ENCODE measurements around the gene CXCR1. TPM values are rescaled to one million over a fixed set of nuclear protein-coding genes. Genes with fewer than 3 reads are reported as not detected.

CXCR1 gene
- not detected for total RNA-seq
- under 1 TPM in 1 of 3 donors, not detected in 2; 0.39 TPM for polyA plus RNA-seq
- total RNA-seq: 0 to 0.08 (median 0) reads per million in 6 experiments

DNA sequence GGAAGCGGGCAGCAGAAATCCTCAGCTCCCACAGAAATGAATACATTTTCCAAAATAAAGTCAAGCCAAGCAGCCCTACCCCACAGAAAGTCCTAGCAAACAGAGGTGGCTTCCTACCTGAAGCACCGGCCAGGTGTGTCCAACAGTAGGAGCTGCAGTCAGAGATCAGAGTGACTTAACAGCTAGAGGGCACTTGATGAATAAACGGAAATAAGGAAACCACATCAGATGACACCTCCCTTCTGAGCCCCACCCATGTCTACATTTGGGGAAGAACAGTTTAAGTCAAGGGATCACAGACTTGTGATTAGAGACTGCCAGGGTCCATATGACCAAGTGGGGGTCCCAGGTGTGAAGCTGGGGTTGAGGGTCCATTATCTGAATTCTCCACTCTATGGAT lies at the start of gene CXCR1:
TSS of gene CXCR1 (minus strand) at position 172 of the 400 bp plus-strand sequence. CDS start 1,751 bp downstream, outside the sequence.
- H3K36me3 Mint-ChIP-seq: no peaks in the 10 kb centered on the region
- H3K27me3 Mint-ChIP-seq: peaks cover 0 to 3% (median 0%) of the 10 kb centered on the region in 5 donors

DNA sequence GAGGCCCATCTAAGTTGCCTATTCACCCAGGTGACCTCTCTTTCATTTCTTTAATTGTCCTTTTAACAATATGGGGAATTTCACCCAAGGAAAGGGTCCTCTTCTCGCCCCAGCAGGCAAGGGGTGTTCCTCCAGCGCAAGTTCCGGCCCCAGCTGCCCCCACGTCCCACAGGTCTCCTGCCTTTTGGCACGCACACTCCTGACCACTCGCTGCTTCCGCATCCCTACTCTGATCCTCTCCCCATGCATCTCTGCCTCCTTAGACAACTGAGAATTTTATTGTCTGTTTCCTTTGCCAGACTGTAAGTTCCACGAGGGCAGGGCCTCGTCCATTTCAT lies 49.5 kb upstream of the CXCR1 start:
- Mint-ChIP-seq H3K36me3 (peaks cover 5 to 22% (median 5%) of the 10 kb centered on the region in 3 donors), H3K9me3 (no peaks in the 10 kb centered on the region), H3K4me1 (peaks cover 21 to 43% (median 38%) of the 10 kb centered on the region in 4 donors), H3K27ac (peak overlapping the region; percentile 95 to 100 (median 97)), H3K4me3 (peak overlapping the region; percentile 90 to 99 (median 94)), H3K27me3 (no peaks in the 10 kb centered on the region)
- ATAC-seq (no peak), DNase-seq (no peak)
- POLR2A ChIA-PET: interaction anchor here (0.6 to 3.8 kb wide), 15 partner anchors 9 to 1171 kb away, joined by 3 to 21 read pairs (median 3); partner anchors contain the start of genes AAMP, BCS1L, DNPEP and PNKD

More for the DNA sequence above, at the start of gene CXCR1:
- Mint-ChIP-seq H3K9me3 (no peaks in the 10 kb centered on the region), H3K27ac (peak within 1 kb of the TSS in 7 of 10 donors; percentile 8 to 72 (median 63)), H3K4me3 (peak within 1 kb of the TSS in 9 of 10 donors; percentile 37 to 82 (median 71)), H3K4me1 (peaks cover 11 to 36% (median 31%) of the 10 kb centered on the region in 4 donors)
- DNase-seq (peak in 9 of 10 donors; percentile 14 to 69 (median 33)), ATAC-seq (peak; percentile 92 to 95)
- POLR2A ChIA-PET: interaction anchor here (1.0 kb wide), 1 partner anchor 50 kb away, joined by 3 read pairs; the partner anchor contains the start of gene ARPC2

DNA sequence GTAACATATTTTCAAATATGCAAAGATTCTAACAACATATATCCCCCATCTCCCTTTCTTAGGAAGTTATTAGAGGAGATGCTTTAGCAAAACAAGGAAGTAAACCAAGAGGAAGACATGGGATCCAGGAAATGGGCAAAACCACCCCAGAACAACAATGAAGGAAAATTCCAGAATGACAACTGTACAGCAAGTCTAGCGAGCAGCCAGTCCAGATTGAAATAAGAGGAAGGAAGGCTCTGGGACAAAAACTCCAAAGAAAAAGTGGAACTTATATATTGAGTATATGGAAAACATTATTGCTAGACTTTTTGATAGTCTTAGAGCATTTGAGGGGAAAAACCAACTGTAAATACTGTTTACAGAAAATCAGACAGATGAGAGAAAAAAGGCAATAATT lies 47.4 kb upstream of the CXCR1 start:
- peaks cover 11 to 24% (median 16%) of the 10 kb centered on the region in 4 donors for H3K4me1 Mint-ChIP-seq
- peak overlapping the region in 1 of 10 donors; percentile 61 for H3K27ac Mint-ChIP-seq
- H3K9me3 Mint-ChIP-seq: peaks cover 0 to 9% (median 7%) of the 10 kb centered on the region in 9 donors
- no peak for ATAC-seq
- peaks cover 4 to 13% (median 7%) of the 10 kb centered on the region in 3 donors for H3K36me3 Mint-ChIP-seq
- peaks cover 0 to 3% (median 0%) of the 10 kb centered on the region in 5 donors for H3K27me3 Mint-ChIP-seq
- no peak overlapping the region for H3K4me3 Mint-ChIP-seq
- DNase-seq: no peak
- POLR2A ChIA-PET: no interaction called here

DNA sequence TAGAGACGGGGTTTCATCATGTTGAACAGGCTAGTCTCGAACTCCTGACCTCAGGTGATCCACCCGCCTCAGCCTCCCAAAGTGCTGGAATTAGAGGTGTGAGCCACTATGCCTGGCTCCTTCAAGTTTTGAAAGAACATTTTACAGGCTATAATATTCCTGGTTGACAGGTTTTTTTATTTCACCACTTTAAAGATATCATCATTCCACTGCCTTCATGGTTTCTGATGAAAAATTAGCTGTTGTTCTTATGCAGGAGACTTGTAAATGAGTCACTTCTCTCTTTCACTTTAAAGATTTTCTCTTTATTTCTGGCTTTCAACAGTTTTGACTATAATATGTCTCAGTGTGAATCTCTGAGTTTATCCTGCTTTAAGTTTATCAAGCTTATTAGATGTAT lies 42.3 kb upstream of the CXCR1 start:
- Mint-ChIP-seq H3K27ac (no peak overlapping the region), H3K36me3 (peaks cover 0 to 9% (median 8%) of the 10 kb centered on the region in 3 donors), H3K4me1 (peaks cover 0 to 2% (median 0%) of the 10 kb centered on the region in 4 donors), H3K27me3 (peaks cover 0 to 3% (median 0%) of the 10 kb centered on the region in 5 donors), H3K4me3 (no peak overlapping the region), H3K9me3 (peaks cover 0 to 12% (median 7%) of the 10 kb centered on the region in 9 donors)
- ATAC-seq (no peak), DNase-seq (no peak)
- POLR2A ChIA-PET: interaction anchor here (0.5 kb wide), 1 partner anchor 1417 kb away, joined by 3 read pairs; no protein-coding TSS in a partner anchor

DNA sequence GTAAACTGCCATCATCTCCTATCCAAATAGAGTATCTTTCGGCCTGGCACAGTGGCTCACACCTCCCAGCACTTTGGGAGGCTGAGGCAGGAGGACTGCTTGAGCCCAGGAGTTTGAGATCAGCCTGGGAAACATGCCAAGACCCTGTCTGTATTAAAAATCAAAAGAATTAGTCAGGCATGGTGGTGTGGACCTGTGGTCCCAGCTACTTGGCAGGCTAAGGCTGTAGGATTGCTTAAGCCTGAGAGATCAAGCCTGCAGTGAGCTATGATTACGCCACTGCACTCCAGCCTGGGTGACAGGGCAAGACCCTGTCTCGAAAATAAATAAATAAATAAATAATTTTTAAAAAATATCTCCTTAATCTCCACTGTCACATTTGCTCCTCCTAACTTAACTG lies 35.5 kb upstream of the CXCR1 start:
- H3K36me3 Mint-ChIP-seq: no peaks in the 10 kb centered on the region
- no peak overlapping the region for H3K4me3 Mint-ChIP-seq
- no peaks in the 10 kb centered on the region for H3K9me3 Mint-ChIP-seq
- no peaks in the 10 kb centered on the region for H3K4me1 Mint-ChIP-seq
- POLR2A ChIA-PET: no interaction called here
- no peak for ATAC-seq
- H3K27me3 Mint-ChIP-seq: peaks cover 0 to 10% (median 0%) of the 10 kb centered on the region in 5 donors
- no peak for DNase-seq
- H3K27ac Mint-ChIP-seq: no peak overlapping the region

DNA sequence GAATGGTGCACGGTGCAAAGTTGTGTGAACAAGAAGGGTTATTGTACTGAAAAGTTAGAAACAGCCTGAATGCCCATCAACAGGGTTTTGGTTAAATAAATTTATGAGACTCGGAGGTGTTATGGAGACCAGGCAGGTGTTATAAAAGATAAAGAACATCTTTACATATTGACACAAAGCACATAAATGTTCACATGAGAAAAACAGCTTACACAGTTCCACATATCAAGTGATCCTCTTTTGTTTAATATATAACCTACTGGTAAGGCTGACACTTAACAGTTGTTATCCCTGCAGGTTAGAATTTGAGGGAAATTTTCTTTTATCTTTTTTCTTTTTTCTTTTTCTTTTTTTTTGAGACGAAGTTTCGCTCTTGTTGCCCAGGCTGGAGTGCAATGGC lies 30.2 kb upstream of the CXCR1 start:
- peaks cover 0 to 10% (median 3%) of the 10 kb centered on the region in 5 donors for H3K27me3 Mint-ChIP-seq
- H3K9me3 Mint-ChIP-seq: no peaks in the 10 kb centered on the region
- POLR2A ChIA-PET: no interaction called here
- no peak for DNase-seq
- H3K27ac Mint-ChIP-seq: no peak overlapping the region
- no peak overlapping the region for H3K4me3 Mint-ChIP-seq
- H3K36me3 Mint-ChIP-seq: no peaks in the 10 kb centered on the region
- no peak for ATAC-seq
- peaks cover 0 to 2% (median 0%) of the 10 kb centered on the region in 4 donors for H3K4me1 Mint-ChIP-seq

DNA sequence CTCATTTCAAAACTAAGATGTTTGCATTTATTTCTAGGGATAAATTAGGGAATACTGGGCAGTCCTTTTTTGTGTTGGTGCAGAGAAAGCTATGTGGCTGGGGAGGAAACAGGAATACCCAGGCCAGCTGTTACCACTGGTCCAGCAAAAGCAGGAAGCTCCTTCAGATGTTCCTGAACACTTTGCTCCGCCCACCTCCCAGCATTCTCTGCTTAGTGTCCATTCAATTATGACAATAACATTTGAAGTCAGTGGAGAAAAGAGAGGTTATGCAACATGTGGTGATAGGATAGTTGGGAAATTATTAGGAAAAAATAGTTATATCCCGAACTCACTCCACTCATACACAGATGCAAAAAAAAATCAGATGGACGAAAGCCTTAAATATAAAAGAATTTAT lies 28.1 kb upstream of the CXCR1 start:
- ATAC-seq (no peak), DNase-seq (no peak)
- Mint-ChIP-seq H3K4me3 (no peak overlapping the region), H3K36me3 (no peaks in the 10 kb centered on the region), H3K9me3 (no peaks in the 10 kb centered on the region), H3K27me3 (peaks cover 0 to 10% (median 5%) of the 10 kb centered on the region in 5 donors), H3K27ac (no peak overlapping the region), H3K4me1 (peaks cover 0 to 3% (median 0%) of the 10 kb centered on the region in 4 donors)
- POLR2A ChIA-PET: no interaction called here

DNA sequence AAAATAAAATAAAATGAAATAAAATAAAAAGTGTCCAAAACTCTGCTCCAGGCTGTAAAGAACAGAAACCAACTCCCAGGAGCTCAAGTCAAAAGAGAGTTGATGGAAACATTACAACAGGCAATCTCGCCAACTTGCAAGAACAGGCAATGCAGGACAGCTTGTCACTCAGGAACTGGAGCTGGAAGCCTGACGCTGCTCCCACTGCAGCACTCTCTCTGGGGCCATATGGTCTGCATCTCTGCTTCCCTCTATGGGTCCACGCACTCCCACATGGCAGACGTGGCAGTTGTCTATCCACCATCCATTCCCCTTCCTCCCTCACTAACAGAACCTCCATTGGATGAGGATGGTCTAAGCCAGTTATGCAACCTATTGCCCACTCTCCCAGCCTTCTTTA lies 26.9 kb upstream of the CXCR1 start:
- DNase-seq (no peak), ATAC-seq (no peak)
- Mint-ChIP-seq H3K27me3 (peaks cover 0 to 6% (median 2%) of the 10 kb centered on the region in 5 donors), H3K27ac (no peak overlapping the region), H3K9me3 (no peaks in the 10 kb centered on the region), H3K4me3 (no peak overlapping the region), H3K36me3 (no peaks in the 10 kb centered on the region), H3K4me1 (peaks cover 0 to 3% (median 0%) of the 10 kb centered on the region in 4 donors)
- POLR2A ChIA-PET: interaction anchor here (0.6 kb wide), 1 partner anchor 22 kb away, joined by 3 read pairs; no protein-coding TSS in a partner anchor

DNA sequence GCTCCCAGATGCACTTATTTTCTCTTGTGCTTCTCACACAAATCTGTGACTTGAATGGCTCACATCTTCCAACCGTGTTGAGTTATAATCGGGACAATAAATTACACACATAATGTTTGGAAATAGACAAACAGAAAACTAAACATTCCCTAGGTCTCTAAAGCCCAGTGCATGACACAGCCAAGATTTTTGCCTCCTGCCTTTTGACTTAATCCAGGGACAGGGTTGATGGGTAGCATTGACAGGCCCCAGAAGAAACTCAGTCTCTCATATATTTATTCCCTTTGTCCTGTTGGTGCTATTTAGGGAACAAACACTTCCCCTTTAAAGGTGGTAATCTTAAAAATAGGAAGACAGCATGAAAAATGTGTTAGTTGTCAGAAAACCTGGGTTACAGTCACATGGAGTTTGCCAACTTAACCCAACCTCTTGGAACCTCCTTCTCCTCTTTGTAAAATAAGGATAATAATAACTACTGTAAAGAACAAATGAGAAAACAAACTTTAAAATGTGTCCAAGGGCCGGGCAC lies 26.2 kb upstream of the CXCR1 start:
- Mint-ChIP-seq H3K9me3 (no peaks in the 10 kb centered on the region), H3K27ac (no peak overlapping the region), H3K27me3 (peaks cover 0 to 5% (median 2%) of the 10 kb centered on the region in 5 donors), H3K4me3 (no peak overlapping the region), H3K36me3 (no peaks in the 10 kb centered on the region), H3K4me1 (peaks cover 0 to 3% (median 0%) of the 10 kb centered on the region in 4 donors)
- DNase-seq (no peak), ATAC-seq (no peak)
- POLR2A ChIA-PET: no interaction called here

DNA sequence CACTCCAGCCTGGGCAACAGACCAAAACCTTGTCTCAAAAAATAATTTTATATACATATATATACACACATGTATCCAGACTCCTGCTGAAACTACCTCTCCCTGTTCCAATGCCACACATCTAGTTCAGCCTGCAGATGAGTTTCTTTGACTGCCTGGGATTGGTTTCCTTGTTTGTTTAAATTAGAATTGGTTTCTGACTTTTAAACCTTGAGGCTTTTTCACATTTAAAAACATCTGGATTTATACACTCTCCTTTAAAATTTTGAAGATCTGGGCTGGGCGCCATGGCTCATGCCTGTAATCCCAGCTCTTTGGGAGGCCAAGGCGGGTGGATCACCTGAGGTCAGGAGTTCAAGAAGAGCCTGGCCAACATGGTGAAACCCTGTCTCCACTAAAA lies 21.8 kb upstream of the CXCR1 start:
- Mint-ChIP-seq H3K9me3 (no peaks in the 10 kb centered on the region), H3K27ac (no peak overlapping the region), H3K27me3 (peaks cover 0 to 5% (median 0%) of the 10 kb centered on the region in 5 donors), H3K36me3 (no peaks in the 10 kb centered on the region), H3K4me1 (peaks cover 8 to 14% (median 10%) of the 10 kb centered on the region in 4 donors), H3K4me3 (no peak overlapping the region)
- POLR2A ChIA-PET: interaction anchor here (1.2 kb wide), 1 partner anchor 207 kb away, joined by 3 read pairs; no protein-coding TSS in a partner anchor
- DNase-seq: no peak
- ATAC-seq: no peak

DNA sequence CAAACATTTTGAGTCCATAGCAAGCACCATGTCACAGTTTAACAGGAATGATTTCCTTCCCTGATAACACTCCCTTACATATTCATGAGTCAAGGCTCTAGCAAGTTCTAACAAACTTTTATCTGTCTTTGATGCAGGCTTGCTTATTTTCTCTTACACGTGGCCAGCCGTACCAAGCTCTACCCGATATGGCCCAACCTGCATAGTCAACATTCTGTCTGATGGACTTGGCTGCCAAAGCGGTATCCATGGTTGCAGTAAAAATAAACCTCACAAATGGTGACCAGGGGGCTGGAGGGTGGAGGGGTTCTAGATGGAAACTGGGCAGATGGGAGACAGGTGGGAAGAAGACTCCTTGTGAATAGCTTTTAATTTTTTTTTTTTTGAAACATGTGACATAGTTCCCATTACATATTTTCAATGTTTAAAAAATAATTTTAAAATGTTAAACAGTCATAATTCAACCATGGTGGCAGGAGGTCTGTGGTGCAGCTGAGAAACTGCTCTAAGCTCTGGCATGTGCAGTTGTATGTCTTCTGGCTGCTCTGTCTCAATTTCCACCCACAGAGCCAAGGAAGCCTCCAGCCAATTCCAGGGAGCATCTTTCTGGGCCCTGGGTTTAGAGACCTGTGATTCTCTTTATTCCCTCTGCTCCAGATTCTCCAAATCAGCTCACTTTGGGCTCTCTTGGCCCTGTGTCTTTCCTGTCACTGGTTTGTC lies 20.7 kb upstream of the CXCR1 start:
- POLR2A ChIA-PET: interaction anchor here (0.9 kb wide), 1 partner anchor 83 kb away, joined by 3 read pairs; the partner anchor contains the start of genes AAMP and PNKD
- H3K9me3 Mint-ChIP-seq: no peaks in the 10 kb centered on the region
- ATAC-seq (no peak), DNase-seq (no peak)
- no peaks in the 10 kb centered on the region for H3K36me3 Mint-ChIP-seq
- no peak overlapping the region for H3K27ac Mint-ChIP-seq
- H3K4me1 Mint-ChIP-seq: peaks cover 8 to 14% (median 10%) of the 10 kb centered on the region in 4 donors
- peaks cover 0 to 5% (median 0%) of the 10 kb centered on the region in 5 donors for H3K27me3 Mint-ChIP-seq
- no peak overlapping the region for H3K4me3 Mint-ChIP-seq

DNA sequence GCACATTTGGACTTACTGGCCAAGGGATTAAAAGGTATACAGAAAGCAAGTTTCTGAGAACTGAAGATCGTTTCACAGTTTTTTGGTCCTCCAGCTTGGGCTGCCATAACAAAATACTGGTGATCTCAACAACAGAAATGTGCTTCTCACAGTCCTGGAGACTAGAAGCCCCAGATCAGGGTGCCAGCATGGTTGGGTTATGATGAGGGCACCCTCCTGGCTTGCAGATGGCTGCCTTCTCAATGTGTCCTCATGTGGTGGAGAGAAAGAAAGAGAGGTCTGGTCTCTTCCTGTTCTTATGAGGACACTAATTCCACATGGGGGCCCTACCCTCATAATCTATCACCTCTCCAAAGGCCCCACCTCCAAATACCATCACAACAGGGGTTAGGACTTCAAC lies 20.1 kb upstream of the CXCR1 start:
- POLR2A ChIA-PET: interaction anchor here (0.9 kb wide), 1 partner anchor 83 kb away, joined by 3 read pairs; the partner anchor contains the start of genes AAMP and PNKD
- DNase-seq: no peak
- Mint-ChIP-seq H3K27me3 (peaks cover 0 to 3% (median under 1%) of the 10 kb centered on the region in 5 donors), H3K9me3 (no peaks in the 10 kb centered on the region), H3K27ac (peak overlapping the region in 1 of 10 donors; percentile 47), H3K4me1 (peaks cover 5 to 14% (median 10%) of the 10 kb centered on the region in 4 donors), H3K36me3 (no peaks in the 10 kb centered on the region), H3K4me3 (no peak overlapping the region)
- no peak for ATAC-seq
